ENCODE measurements around the gene C10orf90.

Gene C10orf90

GRCh38 chr10:126459032-126459831, 211.3 kb downstream of the C10orf90 start:
- no peak for DNase-seq

GRCh38 chr10:126458466-126458865, 212.0 kb downstream of the C10orf90 start:
- DNase-seq, result no peak

- no peak for DNase-seq
Observed at GRCh38 chr10:126456632-126457031, 213.9 kb downstream of the C10orf90 start.

DNA sequence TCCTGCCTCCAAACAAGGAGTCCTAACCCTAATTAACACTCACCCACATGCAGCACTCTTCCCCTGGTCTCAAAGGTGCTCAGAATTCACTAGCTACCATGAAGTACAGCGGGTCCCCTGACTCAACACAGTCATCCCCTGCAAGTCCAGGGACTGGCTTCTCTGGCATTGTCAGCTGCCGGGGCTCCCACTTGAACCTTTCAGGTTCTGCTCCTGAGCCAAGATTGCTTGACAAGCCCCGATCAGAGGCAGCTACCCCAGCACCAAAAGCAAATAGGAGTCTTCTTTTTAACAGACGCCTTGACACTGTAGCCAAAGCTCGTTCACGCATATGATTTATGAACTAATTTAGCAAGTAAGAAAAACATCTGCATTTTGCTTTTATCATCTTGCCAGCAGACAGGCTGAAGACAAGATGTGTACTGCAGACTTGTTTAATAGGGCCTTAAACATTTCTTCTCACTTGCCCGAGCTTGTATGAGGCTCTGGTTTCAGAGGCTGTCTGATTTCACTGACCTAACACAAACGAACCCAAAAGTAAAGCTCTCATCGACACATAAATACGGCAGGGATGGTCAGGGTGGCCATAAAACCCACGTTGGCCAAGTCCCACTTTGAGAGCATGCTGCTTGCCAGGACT, 214.6 kb downstream of the C10orf90 start:
- DNase-seq, result no peak

DNA sequence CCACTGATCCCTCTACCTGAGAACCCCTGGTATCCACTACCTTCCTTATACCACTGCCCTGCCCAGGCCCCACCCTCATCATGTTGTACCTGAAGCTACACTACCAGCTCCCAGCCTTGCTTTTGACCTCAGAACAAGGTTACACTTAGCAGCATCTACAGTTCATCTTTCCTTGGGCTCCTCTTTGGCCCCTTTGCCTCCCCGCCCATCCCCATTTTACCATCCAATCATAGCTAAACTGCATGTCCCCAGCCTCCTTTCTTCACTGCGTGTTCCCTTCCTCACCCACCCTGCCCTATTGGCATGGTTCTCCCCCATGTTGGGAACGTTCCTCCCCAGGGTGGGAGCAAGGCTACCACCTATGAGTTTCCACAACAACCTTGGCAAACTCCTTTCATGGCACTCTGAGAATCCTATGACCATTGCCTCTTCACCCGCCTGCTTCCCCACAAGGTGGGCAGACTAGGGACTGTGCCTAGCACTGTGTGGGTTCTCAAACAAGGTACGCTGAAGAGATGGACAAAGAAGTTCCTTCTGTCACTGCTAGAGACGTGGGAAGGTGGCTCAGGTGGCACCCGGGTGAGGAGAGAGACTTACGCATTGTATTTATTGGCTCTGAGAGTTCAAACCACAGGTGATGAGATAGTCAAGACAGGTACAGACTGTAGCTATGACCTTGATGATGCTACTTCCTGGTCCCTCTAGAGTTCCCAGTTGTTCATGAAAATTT, 215.3 kb downstream of the C10orf90 start:
- no peak for DNase-seq

GRCh38 chr10:126454045-126454751, 216.3 kb downstream of the C10orf90 start:
- DNase-seq, result no peak

- no peak for DNase-seq
Observed at GRCh38 chr10:126452245-126452644, 218.2 kb downstream of the C10orf90 start.

- DNase-seq, result no peak
Observed at GRCh38 chr10:126448091-126448490, 222.4 kb downstream of the C10orf90 start.

- no peak for DNase-seq
Observed at GRCh38 chr10:126439942-126440341, 230.6 kb downstream of the C10orf90 start.

DNA sequence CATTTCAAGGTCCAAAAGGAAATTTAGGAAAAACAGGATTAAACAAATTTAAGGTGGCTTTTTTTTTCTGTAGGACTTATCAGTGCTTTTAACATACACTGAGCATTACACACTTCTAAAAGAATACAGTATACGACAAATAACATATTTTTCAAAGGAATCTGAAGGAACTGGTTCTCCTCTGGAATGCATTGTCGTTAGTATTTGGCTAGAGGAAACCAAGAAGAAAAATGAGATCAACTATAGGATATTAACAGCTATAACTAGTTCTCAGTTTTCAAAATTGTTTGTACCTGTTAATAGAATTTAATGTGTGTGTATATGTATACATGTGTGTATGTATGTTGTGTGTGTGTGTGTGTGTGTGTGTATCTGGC, 232.1 kb downstream of the C10orf90 start:
- DNase-seq, result no peak

DNA sequence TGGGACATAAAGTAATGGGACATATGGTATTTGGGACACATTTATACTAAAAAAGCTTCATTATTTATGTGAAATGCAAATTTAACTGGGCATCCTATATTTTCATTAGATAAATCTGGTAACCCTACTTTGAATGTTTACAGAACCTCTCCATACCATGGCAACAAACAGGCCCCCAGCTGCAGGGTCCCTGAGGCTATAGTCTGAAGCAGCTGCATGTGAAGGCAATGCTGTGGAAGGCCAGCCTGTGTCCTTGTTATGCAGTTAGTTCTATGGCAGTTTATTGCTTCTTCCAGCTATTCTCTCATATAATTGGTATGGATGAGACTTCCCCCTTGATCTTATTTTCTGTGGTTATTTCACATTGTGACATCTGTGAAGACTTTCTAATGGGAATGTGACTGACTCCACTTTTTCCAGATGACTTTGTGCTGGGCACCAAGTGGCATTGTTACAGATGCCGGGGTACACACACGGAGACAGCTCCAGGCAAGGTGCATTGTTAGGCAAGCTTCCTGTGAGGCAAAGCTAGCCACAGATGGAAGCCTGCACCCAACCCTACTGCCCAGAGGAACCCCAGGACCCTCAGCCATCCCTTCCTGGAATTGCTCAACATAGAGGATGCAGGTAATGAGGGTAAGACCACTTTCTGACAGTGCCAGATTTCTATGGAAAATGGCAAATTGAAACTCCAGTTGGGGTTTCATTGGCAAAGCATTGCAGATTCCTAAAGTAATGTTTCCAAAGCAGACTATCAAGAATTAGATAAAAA, 232.7 kb downstream of the C10orf90 start:
- no peak for DNase-seq

GRCh38 chr10:126434235-126434634, 236.3 kb downstream of the C10orf90 start:
- DNase-seq, result no peak

- DNase-seq, result no peak
Observed at GRCh38 chr10:126433351-126433750, 237.1 kb downstream of the C10orf90 start.

DNA sequence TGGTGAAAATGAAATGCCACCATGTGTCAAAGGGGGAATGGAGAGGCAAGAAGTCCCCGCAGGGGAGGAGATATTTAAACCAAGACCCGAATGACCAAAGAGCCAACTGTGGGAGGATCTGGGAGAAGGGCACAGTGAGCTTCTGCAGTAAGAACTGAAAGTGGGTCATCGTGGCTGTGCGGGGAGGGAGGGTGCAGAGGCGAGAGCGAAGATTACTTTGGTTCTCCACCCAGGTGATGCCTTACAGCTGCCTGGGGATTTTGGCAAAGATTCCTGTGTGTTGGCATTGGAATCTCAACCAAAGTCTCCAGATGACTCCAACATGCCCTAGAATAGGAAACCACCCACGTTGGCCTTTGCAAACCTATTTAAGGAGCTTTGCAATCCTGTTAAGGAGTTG, 238.0 kb downstream of the C10orf90 start:
- DNase-seq, result no peak

DNA sequence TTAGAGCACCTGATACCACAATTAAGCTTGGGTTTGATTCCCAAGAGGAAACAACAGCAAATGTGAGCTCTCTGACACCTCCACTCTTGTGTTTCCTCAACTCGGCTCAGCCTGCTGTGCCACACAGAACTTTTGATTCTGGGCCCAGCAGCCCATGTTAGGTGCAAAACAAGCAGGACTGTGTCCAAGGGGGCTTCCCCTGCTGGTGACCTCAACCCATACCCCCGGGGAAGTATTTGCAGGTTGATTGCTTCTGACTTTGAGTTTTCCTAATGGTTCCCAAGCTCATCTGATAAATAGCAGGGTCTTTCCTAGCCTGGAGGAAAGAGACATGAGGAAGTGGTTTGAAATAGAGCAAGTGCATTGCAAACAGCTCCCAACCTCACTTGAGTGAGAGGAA, 238.7 kb downstream of the C10orf90 start:
- DNase-seq, result no peak

GRCh38 chr10:126430512-126430911, 240.0 kb downstream of the C10orf90 start:
- DNase-seq, result no peak

DNA sequence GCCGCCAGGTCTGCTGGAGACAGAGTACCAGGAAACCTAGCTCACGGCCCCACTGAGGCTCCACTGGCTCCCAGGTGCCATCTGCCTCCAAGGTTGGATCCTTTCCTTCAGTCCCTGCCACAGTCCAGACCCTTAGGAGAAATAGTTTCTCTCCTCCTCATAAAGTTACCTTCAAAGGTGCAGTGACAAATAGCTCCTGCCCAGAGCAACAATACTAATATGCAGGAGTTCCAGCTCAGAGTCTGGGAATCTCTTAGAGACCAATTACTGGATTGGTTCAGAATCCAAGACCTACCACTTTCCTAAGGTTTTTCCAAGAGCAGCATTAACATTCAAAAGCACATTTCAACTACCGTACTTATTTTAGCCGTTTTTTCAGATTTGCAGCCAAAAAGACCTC, 241.2 kb downstream of the C10orf90 start:
- DNase-seq, result no peak

DNA sequence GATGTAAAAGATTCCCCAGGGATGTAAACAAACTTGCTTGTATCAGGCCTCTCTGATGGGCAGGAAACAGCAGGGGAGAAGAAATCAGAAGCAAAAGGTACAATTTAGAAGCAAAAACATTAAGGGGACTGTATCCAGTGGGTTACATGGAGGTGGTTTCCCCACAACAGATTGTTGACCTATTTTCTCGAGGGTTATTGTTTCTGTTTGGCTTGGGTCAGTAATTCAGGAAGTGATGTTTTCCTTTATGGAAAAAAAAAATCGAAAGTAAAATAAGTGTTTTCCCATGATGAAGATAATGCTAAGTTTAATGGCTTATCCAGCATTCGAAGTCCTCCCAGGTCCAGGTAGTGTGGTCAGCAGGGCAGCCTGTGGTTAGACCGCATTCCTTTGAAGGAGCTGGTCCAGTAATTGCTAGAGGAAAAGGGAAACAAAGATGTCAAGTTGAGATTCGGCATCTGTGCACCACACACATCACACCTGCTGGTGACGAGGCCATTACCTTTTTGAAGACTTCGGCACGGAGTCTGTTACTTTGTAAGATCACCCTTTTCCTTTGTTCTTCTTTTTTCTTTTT, 244.9 kb downstream of the C10orf90 start:
- no peak for DNase-seq

DNA sequence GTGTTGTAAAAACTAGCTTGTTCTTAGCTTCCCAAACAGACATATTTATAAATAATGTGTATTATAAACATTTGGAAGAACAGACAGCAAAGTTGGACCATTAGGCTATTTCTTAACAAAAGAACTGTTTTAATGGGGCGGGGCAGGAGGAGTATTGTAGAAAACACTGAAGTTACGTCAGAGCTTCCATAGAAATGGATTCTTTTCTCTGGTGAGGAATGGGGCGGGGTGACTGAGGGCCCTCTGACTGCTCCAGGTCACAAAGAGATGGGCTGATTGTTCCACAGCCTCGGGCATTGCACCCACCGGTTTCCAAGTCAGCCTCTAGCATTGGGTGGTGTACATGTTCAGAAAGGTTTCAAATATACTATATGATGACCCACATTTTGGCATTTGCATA, 245.5 kb downstream of the C10orf90 start:
- no peak for DNase-seq

DNA sequence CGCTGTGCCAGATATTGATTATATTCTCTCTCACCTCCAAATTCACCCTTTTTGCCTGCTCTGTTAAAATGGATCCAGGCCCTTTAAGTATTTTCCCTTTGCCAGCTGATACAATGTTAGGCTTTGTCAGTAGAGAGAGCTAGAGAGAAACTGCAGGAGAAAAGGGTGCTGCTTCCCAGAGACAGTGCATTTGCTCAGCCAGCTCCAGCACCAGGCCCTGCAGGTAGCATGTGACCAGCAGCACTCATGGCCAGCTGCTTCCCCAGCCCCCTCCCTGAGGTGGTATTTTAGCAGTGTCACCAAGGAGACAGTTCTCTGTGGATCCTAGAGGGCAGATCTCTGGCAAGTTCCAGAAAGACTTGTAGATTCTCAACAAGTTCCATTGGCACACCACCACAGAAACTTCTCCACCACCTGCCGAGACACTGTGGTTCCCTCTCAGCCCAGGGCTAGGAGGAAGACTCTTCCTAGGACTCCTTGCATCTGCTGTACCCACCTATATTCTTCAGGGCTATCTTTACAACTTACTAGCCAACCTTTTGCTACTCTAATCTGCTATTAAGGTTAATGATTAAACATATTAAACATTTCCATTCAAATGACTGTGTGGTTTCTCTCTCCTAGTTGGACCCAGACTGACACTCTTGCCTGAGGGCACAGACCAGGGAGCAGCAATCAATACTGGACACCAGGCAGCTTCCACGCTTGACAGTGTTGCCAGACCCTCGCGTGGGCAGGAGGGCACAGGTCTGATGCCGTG, 246.6 kb downstream of the C10orf90 start:
- no peak for DNase-seq

DNA sequence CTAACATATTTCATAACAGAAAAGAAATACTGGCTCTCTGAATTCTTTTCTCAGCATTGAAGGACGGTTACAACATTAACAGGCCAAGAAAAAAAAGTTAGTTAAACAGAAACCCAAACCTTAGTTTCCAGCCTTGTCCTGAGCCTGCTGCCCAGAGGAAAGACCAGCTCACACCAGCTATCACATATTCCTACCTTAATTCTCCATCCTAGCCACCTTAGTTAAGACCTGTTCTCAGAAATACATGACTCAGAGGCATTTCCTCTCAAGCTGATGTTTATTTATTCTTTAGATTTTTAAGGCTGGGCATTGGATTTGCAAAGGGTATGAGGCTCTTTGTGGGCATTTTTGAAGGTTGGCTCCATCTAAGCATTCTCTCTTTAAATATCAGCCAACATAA, 247.9 kb downstream of the C10orf90 start:
- no peak for DNase-seq

All from central memory CD4-positive, alpha-beta T cell (primary cell).